ENCODE measurements around the gene KIAA2012. TPM values are rescaled to one million over a fixed set of nuclear protein-coding genes. Genes with fewer than 3 reads are reported as not detected.
A peak's percentile ranks its signal among the peaks of the same experiment; 100 is the strongest.

The KIAA2012 gene
- total RNA-seq, 1 donor from 2014 or later, result 1.3 TPM

GRCh38 chr2:202064171-202064880 is 8.7 kb upstream of the KIAA2012 start:
- Mint-ChIP-seq H3K36me3 (no peaks in the 10 kb centered on the region), H3K9me3 (peaks cover 3% of the 10 kb centered on the region), H3K27ac (peak overlapping the region; percentile 84), H3K4me1 (ENCODE audit: unreplicated experiment) (peaks cover 44% of the 10 kb centered on the region), H3K4me3 (peak overlapping the region; percentile 71), H3K27me3 (no peaks in the 10 kb centered on the region)
- TF ChIP-seq, protein P1, sequence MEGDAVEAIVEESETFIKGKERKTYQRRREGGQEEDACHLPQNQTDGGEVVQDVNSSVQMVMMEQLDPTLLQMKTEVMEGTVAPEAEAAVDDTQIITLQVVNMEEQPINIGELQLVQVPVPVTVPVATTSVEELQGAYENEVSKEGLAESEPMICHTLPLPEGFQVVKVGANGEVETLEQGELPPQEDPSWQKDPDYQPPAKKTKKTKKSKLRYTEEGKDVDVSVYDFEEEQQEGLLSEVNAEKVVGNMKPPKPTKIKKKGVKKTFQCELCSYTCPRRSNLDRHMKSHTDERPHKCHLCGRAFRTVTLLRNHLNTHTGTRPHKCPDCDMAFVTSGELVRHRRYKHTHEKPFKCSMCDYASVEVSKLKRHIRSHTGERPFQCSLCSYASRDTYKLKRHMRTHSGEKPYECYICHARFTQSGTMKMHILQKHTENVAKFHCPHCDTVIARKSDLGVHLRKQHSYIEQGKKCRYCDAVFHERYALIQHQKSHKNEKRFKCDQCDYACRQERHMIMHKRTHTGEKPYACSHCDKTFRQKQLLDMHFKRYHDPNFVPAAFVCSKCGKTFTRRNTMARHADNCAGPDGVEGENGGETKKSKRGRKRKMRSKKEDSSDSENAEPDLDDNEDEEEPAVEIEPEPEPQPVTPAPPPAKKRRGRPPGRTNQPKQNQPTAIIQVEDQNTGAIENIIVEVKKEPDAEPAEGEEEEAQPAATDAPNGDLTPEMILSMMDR (conservative IDR thresholded peaks at IDR 0.05), result no peak
- DNase-seq (ENCODE audit: extremely low spot score, unreplicated experiment), result no peak

GRCh38 chr2:202064881-202065230 is 8.2 kb upstream of the KIAA2012 start:
- DNase-seq (ENCODE audit: extremely low spot score, unreplicated experiment), result no peak
- no peaks in the 10 kb centered on the region for H3K36me3 Mint-ChIP-seq
- H3K27me3 Mint-ChIP-seq, result no peaks in the 10 kb centered on the region
- H3K27ac Mint-ChIP-seq, result peak overlapping the region; percentile 84
- peaks cover 3% of the 10 kb centered on the region for H3K9me3 Mint-ChIP-seq
- H3K4me1 Mint-ChIP-seq (ENCODE audit: unreplicated experiment), result peaks cover 50% of the 10 kb centered on the region
- H3K4me3 Mint-ChIP-seq, result no peak overlapping the region
- TF ChIP-seq, protein P1 (conservative IDR thresholded peaks at IDR 0.05), result no peak

GRCh38 chr2:202065876-202066275 is 7.2 kb upstream of the KIAA2012 start:
- no peaks in the 10 kb centered on the region for H3K27me3 Mint-ChIP-seq
- no peaks in the 10 kb centered on the region for H3K36me3 Mint-ChIP-seq
- DNase-seq (ENCODE audit: extremely low spot score, unreplicated experiment), result no peak
- peaks cover 53% of the 10 kb centered on the region for H3K4me1 Mint-ChIP-seq (ENCODE audit: unreplicated experiment)
- no peak overlapping the region for H3K27ac Mint-ChIP-seq
- TF ChIP-seq, protein P1 (conservative IDR thresholded peaks at IDR 0.05), result no peak
- H3K4me3 Mint-ChIP-seq, result no peak overlapping the region
- no peaks in the 10 kb centered on the region for H3K9me3 Mint-ChIP-seq

DNA sequence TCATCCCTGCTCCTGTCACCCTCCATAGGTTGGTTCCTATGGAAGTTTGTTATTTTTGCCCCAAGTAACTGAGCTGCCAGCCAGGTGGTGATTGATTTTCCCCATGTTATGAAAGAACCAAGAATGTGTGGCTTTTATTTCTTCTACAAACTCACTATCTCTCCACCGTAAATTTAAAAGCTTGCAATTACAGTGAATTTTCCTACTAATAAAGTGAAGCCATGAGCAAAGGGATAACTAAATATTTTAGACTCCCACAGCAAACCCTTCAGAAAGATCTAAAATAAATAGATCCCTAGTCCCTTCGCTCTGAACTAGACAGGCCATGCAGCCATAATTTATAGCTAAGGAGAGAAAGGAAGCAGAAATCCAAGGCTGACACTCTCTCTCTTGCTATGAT is 6.2 kb upstream of the KIAA2012 start:
- Mint-ChIP-seq H3K36me3 (no peaks in the 10 kb centered on the region), H3K4me3 (no peak overlapping the region), H3K27ac (no peak overlapping the region), H3K9me3 (no peaks in the 10 kb centered on the region), H3K27me3 (no peaks in the 10 kb centered on the region), H3K4me1 (ENCODE audit: unreplicated experiment) (peaks cover 58% of the 10 kb centered on the region)
- no peak for DNase-seq (ENCODE audit: extremely low spot score, unreplicated experiment)
- TF ChIP-seq, protein P1 (conservative IDR thresholded peaks at IDR 0.05), result no peak

DNA sequence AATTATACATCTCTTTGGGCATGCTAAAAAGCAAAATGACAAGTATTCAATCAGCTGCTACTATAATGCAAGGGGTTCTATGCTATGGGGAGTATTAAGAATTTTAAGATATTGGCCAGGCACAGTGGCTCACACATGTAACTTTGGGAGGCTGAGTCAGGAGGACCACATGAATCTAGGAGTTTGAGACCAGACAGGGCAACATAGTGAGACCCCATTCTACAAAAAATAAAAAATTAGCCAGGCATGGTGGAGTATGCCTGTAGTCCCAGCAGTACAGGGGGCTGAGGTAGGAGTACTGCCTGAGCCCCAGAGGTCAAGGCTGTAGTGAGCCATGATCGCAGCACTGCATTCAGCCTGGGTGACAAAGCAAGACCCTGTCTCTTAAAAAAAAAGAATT is 5.5 kb upstream of the KIAA2012 start:
- no peaks in the 10 kb centered on the region for H3K36me3 Mint-ChIP-seq
- no peaks in the 10 kb centered on the region for H3K9me3 Mint-ChIP-seq
- H3K27ac Mint-ChIP-seq, result no peak overlapping the region
- no peak for DNase-seq (ENCODE audit: extremely low spot score, unreplicated experiment)
- TF ChIP-seq, protein P1 (conservative IDR thresholded peaks at IDR 0.05), result no peak
- H3K4me3 Mint-ChIP-seq, result no peak overlapping the region
- no peaks in the 10 kb centered on the region for H3K27me3 Mint-ChIP-seq
- H3K4me1 Mint-ChIP-seq (ENCODE audit: unreplicated experiment), result peaks cover 59% of the 10 kb centered on the region
